Stimulated activated CD4-positive, alpha-beta T cell treated with anti-CD3 and anti-CD28 coated beads, TNF-alpha, amount 100 ng/mL, for 24 hours (primary cell): ENCODE results near the gene IRF4.

Experiments used
- DNase-seq, 3 experiments: peaks; one replicate each; pipeline ENCODE4 v3.0.0-alpha.2; 2020; ENCODE audit warnings: low read depth in 3 of 3

Gene IRF4

DNA sequence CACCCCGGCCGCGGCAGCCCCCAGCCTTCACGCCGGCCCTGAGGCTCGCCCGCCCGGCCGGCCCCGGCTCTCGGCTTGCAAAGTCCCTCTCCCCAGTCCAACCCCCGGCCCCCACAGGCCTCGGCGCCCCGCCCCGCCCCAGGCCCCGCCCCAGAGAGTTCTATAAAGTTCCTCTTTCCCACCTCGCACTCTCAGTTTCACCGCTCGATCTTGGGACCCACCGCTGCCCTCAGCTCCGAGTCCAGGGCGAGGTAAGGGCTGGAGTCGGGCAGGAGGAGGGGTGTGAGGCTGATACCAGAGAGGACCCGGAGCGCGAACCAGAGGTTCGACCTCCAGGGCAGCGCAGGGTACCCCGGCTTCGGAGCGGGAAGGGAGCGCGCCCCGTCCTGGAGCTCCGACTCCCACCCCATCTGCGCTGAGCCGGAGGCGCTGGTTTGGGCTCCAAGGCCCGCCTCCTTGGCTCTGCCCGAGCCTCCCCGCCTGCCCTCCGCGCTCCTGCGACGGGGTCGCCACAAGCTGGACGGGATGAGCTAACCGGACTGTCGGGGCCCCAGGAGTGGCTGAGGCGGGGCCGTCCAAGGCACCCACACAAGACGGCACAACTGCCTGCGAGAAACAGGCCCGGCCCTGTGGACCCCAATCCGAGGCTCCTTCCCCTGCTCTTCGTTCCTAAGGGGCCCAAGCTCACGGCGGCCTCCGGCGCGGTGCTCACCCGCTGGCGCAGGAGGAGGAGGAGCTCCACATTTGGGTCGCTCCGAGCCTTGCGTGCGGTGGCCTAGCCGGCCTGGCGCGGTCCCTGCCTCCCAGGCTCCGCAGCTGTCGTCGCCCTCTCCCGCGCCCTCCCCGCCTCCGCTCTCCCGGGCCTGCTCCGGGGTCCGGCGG lies at the start of gene IRF4:
IRF4 (plus strand) TSS at position 194 of the 882 bp plus-strand sequence. CDS start 1,401 bp downstream, outside the sequence.
- peak; percentile 61 to 79 (median 64) for DNase-seq

- DNase-seq: no peak
These were observed 49.4 kb upstream of the IRF4 start for GRCh38 chr6:341914-342831.

DNA sequence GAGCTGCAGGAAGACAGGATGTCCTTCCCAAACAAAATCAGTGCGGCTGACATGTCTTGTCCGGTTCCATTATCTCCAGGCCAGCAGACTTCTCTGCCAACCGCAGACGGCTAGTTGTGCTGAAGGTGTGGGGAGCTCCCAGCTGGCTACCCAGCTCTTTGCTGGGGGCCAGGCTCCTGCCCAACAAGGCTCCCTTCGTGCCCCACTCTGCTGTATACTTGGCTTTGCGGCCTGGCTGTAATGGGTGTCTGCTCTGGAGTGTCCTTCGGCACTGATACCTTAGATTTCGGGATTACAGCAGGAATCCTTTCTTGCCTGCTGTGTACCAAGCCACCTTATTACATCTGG lies 48.7 kb upstream of the IRF4 start:
- no peak for DNase-seq

DNA sequence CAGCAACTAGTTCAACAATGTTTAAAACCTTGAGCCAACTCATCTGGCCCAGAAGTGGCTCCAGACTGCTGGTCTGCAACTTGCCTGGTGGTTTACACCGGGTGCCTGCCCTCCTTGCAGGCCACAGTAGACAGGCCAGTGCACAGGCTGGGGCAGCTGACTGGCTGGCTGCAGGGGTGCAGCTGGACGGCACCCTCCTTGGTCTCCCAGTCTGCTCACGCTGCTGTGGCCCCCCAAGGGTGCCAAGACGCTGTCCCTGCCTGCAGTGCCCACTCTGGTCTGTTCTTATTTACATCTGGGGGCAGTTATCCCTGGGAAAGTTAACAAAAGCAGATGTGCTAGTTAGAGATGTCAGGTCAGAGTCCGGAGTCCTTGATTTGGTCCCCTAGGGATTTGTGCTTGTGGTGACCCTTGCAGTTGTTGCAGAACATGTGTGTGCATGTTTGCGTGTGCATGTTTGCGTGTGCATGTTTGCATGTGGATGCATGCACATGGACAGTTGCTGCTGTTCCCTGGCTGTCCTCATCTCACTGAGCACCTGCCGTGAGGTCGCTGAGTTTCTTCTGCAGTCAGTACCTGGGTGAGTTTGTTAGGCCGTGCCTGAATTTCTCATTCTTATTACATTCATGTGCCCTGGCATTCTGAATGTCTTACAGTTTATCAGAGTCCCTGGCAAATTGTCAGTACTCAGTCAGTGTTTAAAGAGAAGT lies 48.2 kb upstream of the IRF4 start:
- DNase-seq: no peak

GRCh38 chr6:343960-344815 lies 47.4 kb upstream of the IRF4 start:
- no peak for DNase-seq

GRCh38 chr6:344816-345340 lies 46.7 kb upstream of the IRF4 start:
- DNase-seq: no peak

DNA sequence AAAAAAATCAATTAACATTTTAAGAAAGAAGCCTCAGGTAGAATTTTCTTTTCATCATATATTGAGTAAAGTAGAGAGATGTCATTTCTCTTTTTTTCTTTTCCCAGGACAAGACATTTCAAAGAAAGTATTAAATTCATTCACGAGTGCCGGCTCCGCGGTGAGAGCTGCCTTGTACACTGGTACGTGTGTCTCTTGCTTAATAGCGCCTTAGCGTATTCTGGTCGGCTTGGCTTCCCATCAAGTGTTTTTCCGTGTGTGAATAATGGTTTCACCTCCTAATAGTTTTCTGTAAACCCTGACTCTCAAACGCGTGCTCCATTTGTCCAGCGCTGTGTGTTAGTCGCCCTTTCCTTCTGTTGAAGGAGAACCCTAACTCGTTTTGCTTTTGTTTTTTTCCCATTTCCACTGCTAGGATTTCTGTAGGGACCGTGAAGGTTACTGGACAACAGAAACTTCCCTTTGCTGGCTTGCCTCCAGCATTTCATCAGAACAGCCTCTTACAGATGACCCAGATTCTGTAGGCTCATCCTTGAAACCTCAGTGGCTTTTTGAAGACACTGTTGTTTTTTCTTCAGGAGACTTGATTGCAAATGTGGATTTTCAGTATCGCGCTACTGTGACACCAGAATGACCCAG lies 45.7 kb upstream of the IRF4 start:
- no peak for DNase-seq

- DNase-seq: no peak
These were observed 45.0 kb upstream of the IRF4 start for GRCh38 chr6:346386-347030.

DNA sequence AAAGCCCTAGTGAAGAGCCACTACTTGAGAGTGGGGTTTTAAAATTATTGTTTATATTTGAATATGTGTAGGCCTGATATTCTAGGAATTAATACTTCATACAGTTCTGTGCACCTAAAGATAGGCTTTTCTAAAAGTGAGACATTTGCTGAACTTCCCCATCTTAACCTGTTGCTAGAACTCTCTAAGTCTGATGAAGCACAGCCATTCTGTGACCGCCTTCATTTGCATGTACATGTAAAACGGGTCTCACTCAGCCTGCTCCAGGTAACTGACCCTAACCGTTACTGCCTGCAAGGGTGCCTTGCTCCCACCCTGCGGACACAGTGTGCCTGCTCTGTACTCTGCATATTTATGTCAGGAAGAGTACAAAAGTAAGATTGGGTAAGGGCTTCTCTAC lies 44.3 kb upstream of the IRF4 start:
- DNase-seq: no peak

GRCh38 chr6:347951-348859 lies 43.3 kb upstream of the IRF4 start:
- no peak for DNase-seq

- DNase-seq: no peak
These were observed 42.6 kb upstream of the IRF4 start for GRCh38 chr6:348860-349396.

- no peak for DNase-seq
These were observed 42.0 kb upstream of the IRF4 start for GRCh38 chr6:349491-349921.

DNA sequence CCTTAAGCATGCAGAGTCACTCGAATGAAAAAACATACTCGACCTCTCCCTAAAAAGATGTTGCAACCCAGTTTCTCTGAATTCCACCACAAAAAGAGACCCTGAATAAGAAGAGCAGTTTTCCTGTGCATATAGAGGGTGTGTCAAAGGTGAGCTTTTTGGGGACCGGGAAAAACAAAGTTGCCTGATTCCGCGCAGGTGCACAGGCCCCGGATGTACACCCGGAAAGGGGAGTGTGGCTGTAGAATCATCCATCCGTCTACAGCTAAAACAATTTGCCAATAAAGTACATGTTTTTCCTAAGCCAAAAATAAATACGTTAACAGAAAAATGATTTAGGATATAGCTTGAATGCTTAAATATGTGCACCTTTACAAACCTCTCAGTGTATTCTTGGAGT lies 41.2 kb upstream of the IRF4 start:
- no peak for DNase-seq

DNA sequence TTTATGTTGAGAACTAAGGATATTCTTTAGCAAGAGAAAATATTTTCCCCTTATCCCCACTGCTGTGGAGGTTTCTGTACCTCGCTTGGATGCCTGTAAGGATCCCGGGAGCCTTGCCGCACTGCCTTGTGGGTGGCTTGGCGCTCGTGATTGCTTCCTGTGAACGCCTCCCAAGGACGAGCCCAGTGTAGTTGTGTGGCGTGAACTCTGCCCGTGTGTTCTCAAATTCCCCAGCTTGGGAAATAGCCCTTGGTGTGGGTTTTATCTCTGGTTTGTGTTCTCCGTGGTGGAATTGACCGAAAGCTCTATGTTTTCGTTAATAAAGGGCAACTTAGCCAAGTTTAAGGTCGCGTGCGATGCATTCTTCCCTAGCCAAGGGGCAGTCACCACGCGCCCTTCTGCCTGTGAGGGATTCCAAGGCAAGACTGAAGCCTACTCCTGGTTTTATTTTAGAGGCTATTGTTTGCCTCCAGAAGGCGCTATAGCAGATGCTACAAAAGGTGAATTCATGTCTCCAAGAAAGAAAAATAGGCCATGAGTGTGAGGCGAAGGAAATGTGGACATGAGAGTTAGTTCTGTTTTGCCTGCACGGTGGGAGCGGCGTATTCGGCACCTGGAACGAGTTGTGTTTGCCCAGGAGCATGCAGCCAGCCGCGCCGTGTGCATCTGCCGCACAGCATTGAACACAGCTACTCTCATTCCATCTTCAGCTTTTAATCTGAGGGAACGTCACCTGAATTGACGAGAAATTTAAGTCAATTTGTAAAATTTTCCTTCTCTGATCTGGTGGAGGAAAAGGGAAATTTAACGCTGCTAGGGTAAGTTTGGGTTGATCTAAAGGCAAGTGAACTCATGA lies 40.3 kb upstream of the IRF4 start:
- DNase-seq: no peak

GRCh38 chr6:351867-352289 lies 39.7 kb upstream of the IRF4 start:
- no peak for DNase-seq

DNA sequence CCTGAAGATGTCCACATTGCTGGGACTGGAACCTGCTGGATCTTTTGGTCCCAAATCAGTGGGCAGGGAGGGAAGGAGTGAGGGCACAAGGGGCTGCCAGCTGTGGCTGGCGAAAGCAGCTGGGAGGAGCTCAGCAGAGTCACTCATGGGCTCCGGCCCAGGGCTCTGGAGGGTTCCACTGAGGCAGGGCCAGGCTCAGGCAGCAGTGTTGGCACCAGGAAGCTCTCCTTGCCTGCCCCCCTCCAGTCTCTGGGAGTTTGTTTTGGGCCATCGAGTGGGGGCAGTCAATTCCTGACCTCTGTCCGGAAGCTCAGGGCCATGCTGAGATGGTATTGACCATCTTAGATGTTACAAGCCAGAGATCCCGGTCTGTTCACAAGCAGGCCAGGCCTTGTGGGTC lies 39.1 kb upstream of the IRF4 start:
- DNase-seq: no peak

DNA sequence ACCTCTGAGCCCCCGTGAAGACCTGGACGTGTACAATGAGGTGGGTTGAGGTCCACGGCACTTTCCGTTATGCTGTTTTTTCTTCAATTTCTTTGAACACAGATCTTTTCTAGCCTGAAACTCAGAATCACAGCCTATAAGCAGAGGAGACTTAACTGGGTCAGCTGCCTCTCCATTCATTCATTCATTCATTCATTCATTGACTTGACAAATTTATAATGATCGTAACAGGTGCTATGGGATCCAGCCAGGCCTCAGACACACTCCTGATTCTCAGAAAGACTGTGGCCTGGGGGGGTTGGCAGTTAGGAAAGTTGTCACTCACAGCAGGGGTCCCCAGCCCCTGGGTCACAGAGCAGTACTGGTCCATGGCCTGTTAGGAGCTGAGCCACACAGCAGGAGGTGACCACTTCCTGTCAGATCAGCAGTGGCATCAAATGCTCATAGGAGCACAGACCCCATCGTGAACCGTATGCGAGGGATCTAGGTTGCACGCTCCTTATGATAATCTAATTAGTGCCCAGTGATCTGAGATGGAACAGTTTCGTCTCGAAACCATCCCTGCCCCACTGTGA lies 38.6 kb upstream of the IRF4 start:
- DNase-seq: no peak
